Tongue (tissue), 2 donors: Measurements from ENCODE around the gene STRBP. TPM values are rescaled to one million over a fixed set of nuclear protein-coding genes. Genes with fewer than 3 reads are reported as not detected.
"Not testable (repeated sequence)": the region's sequence is repeated elsewhere in the genome, so short reads cannot be mapped to it uniquely, and the experiment has no call there.

ENCODE experiments used
- DNase-seq: peaks from one replicate; pipeline ENCODE4 v3.0.0-alpha.2; 2015
- total RNA-seq: library from RNA; depleted of rRNA; stranded (reverse); fragments of >200 nt; gene quantifications from one replicate; pipeline ENCODE4 v1.2.3, GENCODE V29; 2014

The STRBP gene
- total RNA-seq, 1 donor from 2014 or later: 26.3 TPM

DNA sequence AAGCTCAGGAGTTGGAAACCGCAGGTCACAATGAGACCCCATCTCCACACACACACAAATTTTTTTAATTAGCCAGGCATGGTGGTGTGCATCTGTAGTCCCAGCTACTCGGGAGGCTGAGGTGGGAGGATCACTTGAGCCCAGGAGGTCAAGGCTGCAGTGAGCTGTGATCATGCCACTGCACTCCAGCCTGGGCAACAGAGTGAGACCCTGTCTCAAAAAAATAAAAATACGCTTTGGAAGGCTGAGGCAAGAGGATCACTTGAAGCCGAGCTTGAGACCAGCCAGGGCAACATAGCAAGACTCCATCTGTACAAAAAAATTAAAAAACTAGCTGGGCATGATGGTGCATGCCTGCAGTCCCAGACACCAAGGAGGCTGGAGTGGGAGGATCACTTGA, 19.2 kb downstream of the STRBP start:
- DNase-seq: not testable (repeated sequence)

DNA sequence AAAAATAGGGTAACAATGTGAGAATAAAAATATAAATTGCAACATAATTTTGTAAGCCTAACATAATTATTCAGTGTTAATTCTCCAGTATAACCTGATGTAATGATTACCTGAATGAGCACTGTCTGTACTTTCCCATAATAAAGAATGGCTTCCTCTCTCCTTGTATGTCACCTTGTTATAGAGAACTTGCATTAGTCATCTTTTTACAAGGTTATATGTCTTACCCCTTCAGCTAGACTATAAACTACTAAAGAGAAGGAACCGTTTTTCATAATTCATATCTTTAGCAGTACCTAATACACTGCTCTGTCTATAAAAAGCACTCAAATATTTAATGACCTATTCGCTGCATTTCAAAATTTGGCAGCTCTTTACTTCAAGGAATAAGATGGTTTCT, 19.8 kb downstream of the STRBP start:
- no peak for DNase-seq

DNA sequence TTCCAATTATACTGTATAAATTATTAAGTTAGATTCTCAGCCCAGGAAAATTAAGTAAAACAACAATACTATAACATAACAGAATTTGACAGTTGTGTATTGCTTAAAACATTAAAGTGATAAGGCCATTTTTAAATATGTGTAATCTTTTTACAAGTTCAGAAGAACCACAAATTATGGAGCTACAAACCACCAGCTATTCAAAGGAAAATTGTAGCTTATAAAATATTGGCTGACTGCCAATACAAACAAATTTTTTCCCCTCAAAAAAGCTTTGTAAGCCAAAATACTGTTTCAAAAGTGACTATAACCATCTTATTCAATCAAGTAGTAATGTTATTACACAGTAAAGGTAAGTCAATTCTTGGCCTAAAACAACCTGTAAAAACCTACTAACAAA, 21.9 kb downstream of the STRBP start:
- DNase-seq: no peak

DNA sequence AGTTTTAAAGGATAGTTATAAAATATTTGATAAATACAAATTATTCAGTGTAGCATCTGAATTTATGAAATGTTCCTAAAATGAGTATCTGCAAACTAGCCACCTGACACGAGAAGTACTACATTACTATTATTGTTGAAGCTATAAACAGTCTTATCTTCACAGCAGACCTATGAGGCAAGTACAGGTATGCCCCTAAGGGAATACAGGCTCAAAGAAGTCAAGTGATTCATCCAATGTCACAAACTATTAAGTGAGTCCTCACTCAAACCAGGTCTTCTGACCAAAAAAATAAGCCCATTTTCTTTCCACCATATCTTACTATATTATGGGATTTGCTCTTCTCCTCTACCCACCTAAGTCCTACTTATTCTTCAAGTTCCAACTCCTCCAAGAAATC, 28.7 kb downstream of the STRBP start:
- no peak for DNase-seq

DNA sequence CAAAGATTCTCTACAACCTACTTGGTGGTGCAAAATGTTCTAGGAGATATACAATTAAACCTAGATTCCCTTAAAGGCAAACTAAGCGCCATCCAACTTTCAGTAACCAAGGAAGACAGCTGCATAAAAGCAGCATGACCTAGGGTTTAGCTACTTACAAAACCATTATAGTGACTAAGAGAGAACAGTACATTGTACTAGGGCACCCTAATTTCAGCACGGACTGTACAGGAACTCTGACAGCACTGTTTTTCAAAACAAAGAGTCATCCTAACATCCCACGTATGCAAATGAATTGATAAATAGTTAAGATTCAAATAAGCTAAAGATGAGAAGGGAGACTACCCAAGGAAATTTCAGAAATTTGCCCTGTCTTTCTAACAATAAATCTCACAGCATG, 30.0 kb downstream of the STRBP start:
- no peak for DNase-seq

DNA sequence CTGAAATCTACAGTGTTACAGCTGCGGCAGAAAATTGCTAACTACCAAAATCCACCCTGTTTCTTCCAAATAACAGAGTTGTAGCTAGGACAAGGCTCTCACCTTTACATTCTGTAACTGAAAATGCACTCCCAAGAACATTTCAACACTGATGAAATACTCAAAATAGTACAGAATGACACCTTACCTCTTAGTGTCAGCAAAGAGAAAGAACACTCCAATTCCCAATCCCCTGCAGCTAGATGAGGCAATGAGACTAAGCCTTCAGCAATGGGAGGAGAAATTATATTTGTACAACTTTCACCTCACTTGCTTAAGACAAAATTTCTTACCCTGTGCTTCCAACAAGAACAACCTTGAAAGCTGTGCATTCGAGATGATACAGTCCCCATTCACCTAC, 31.2 kb downstream of the STRBP start:
- DNase-seq: no peak

DNA sequence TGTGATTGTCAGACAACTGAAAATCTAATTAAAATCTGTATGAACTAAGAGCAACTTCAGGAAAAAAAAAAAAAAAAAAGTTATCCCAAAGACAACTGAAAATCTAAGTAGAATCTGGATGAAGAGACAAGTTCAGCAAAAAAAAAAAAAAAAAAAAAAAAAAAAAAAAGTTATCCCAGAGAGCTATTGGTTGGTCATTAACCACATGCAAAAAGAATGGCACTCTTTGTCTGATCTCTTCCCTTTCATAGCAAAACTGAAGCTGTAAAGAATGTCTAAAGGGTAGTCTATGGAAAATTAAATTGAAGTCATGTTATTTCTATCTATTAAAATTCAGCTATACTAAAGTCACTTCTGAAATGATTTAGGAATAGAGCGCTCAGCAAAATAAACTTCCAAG, 32.9 kb downstream of the STRBP start:
- DNase-seq: no peak

DNA sequence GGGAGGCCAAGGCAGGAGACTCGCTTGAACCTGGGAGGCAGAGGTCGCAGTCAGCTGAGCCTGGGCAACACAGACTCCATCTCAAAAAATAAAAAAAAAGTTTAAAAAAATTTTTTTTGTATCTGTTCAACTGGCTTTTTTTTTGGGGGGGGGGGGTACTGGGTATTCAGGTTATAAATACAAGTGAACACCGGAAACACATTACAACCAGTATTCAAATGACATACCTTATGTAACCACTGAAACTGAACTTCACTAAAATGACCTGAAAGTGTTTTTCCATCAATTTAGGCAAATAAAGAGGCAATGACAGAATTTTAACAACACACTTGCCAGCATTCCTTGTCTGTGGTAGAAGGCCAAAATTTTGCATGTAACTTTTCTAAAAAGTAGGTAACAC, 33.5 kb downstream of the STRBP start:
- no peak for DNase-seq

DNA sequence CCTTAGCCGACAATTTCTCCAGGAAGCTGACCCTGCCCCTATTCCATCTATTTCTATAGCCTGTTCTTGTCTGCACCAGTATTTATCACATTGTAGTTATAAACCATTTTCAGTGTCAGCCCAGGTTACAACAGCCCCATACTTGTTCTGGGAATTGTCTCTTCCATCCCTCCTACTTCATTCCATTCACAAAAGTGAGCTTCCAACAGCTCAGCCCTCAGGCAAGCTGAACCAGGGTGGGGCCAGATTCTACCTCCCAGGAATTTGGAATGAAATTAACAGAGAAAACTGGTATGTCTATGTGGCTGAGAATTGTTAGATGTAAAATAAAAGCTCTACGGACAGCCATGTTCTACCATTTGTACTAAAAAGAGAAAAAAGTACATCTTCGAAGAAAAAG, 36.1 kb downstream of the STRBP start:
- no peak for DNase-seq

DNA sequence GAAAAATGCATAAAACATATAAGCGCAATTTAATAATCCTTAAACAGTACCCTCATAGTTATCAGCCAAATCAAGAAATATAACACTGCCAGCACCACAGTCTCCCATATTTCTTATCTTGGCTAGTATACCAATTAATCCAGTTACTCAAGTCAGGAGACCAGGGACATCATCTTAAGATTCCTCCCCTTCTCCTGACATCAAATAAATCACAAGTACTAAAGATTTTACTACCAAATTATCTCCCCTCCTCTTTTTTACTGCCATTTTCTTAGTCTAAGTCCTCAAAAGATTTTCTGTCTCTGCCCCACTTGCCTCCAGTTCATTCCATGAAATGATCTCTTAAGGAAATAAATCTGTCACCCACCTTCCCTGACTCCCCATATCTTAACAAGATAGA, 37.0 kb downstream of the STRBP start:
- DNase-seq: no peak

DNA sequence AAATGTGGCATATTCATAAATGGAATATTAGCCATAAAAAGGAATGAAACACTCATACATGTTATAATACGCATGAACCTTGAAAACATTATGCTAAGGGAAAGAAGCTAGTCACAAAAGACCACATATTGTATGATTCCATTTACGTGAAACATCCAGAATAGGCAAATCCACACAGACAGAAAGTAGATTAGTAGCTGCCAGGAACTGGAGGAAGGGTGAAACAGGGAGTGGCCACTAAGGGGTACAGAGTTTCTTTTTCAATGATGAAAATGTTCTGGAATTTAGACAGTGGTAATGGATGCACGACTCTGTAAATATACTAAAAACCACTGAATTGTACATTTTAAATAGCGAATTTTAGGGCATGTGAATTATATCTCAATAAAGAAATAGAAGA, 39.4 kb downstream of the STRBP start:
- no peak for DNase-seq

DNA sequence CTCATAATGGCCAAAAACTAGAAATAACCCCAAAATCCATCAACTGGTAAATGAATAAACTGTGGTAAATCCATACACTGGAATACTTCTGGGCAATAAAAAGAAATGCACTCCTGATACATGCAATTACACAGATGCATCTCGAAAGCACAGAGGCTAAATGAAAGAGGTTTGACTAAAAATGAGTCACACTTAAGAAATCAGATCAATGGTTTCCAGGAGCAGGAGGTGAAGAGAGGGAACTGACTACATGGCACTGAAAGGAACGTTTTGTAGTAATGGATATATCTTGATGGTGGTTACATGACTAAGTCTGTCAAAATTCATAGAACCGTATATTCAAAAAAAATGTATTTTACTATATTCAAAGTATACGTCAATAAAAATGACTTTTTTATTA, 42.4 kb downstream of the STRBP start:
- no peak for DNase-seq

DNA sequence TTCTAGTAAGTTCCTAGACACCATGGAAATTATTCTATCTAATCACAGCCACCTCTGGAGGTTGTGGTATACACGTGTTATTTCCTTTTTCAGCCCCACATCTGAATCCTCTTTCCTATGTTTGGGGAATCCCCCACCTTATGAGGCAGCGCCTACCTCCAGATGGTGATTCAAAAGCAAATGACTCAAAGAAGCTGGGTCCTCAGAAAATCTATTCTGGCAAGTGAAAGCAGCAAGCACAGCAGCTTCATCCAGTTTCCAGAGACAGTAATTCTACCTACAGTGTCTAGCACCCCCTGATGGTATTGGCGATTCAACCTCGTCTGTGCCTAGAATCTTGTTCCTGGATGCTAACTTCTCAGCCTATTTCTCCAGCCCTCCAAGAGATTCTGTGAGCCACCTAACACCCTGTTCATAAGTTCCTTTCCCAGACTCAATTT, 43.0 kb downstream of the STRBP start:
- peak; percentile 23 for DNase-seq

DNA sequence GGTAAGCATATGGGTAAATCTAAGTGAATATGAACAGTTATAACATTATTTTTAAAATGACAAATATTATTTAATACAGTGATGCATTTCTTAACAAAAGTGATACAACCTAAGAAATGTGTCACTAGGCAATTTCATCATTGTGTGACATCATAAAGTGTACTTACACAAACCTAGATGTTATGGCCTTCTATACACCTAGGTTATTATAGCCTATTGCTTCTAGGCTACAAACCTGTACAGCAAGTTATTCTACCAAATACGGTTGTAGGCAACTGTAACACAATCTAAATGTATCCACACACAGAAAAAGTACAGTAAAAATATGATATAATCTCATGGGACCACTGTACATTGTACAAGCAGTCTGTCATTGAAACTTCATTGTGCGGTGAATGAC, 48.3 kb downstream of the STRBP start:
- DNase-seq: no peak

DNA sequence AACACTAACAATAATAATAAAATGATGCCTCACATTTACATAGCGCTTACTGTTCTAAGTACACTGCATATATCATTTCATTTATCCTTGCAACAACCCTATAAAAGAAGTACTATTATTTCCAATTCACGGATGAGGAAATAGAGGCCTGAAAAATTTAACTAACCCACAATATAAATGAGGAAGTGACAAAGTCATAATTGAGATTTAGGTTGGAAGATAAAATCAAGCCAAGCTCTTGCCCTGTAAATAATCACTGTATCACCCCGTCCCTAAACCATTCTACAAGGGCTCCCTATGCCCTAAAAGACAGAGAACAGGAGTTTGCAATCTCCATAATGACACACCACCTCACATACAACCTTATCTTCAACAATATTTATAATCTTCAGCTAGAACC, 49.6 kb downstream of the STRBP start:
- DNase-seq: no peak

DNA sequence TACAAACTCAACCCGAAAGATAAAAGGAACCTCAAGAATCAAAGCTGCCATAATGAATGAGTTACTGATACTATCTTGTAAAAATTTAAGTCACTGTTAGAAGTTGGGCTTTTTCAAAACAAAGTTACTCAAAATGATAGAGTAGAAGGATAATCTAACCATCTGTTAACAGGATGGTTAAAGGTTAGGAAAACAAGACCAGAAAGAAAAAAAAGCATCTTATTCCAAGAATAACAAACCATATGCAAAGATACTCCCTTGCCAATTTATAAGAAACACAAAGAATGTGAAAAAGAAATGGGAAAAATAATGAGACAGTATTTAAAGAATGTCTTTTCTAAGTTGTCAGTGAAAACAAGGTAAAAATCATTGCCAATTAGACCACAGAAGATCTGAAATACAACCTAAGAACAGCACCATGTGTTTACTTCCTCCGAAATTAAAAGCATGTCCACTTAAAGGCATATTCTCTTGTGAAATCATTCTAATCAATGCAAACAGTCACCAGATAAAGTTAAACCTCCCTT, 51.2 kb downstream of the STRBP start:
- no peak for DNase-seq

DNA sequence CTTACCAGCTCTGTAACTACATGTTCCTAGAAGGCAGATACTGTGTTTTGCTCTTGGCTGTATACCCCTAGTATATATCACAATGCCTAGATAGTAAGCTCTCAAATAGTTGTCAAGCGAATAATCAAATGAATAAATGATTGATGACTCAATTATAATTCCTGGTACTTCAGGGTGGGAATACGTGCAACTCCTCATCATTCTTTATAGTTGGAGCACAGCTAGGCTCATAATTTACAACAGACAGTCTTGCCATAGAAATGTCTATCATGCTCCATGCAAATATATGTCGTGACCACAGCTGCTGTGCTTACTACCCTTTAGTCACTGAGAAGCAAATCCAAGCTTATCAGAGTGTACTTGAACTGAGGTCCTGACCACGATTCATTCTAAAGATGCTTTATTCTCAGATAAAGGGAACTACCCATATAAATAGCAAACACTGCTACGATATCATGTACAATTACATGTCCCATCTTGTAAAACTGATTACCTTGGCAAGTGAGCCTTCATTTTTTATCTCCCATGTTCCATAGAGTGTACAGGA, 52.1 kb downstream of the STRBP start:
- no peak for DNase-seq

DNA sequence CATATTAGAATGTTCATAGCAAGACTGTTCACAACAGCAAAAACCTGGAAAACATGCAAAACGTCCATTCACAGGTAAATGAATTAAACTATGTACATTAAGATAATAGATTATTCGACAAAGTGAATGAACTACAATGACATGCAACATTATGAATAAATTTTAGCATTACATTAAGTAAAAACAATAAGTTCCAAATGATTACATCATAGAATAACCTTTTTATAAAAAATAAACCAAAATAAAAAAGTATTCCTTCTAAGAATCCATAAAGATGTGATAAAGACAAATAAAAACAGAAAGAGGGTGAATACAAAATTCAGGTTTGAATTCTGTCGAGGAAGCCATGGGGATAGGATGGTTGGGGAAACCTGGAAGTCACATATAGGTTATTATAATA, 57.3 kb downstream of the STRBP start:
- no peak for DNase-seq

DNA sequence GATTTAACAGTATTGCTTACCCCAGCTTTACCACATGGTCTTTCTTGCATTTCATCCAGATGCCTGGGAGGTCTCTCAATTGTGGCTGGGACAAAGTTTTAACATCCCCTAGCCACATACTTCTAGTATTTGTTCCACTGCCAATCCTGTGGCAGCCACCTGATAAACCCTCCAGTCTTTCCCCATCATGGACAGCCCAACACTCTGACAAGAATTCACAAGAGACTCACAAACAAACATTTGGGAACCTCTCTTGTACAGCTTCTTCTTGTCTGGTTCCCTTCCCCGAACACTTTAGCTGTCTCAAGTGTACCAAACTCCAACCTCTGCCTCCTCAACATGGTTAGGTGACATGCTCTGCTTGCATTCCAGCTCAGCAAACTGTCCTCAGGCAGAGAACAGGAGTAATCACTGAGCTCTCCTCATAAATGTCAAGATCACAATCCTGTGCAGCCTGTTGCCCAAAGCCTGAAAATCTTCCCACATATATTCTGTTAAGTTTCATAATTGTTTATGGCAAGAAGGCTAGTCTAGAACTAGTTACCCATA, 59.7 kb downstream of the STRBP start:
- DNase-seq: no peak

DNA sequence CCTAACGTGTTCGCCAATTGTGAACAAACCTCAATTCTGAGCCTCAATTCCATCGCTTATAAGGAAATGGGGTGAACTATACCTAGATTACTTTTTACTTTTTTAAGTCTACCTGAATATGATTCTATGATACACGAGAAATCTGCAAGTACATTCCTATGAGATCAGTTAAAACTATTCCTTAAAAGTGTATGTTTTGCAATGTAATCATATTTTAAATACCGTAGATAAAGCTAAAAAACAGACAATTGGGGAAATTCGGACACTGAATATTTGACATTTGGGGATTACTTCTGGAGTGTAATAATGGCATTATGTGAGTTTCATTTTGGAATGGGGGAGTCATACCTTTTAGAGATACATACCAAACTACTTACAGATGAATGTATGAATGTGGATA, 62.3 kb downstream of the STRBP start:
- DNase-seq: no peak

DNA sequence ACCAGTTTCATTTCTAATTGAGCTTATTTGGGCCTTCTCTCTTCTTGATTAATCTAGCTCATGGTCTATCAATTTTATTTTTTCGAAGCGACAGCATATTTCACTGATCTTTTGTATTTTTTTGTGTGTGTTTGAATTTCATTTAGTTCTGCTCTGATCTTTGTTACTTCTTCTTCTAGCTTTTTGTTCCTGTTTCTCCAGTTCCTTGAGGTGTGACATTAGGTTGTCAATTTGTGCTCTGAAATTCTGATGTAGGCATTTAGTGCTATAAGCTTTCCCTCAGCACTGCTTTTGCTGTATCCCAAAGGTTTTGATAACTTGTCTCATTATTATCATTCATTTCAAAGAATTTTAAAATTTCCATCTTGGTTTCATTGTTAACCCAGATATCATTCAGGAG, 67.3 kb downstream of the STRBP start:
- no peak for DNase-seq

DNA sequence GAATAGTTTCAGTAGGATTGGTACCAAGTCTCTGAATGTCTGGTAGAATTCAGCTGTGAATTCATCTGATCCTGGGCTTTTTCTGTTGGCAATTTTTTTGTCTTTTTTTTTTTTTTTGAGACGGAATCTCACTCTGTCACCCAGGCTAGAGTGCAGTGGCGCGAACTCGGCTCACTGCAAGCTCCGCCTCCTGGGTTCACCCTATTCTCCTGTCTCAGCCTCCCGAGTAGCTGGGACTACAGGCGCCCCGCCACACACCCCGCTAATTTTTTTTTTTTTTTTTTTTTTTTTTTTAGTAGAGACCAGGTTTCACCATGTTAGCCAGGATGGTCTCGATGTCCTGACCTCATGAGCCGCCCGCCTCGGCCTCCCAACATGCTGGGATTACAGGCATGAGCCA, 67.9 kb downstream of the STRBP start:
- not testable (repeated sequence) for DNase-seq

DNA sequence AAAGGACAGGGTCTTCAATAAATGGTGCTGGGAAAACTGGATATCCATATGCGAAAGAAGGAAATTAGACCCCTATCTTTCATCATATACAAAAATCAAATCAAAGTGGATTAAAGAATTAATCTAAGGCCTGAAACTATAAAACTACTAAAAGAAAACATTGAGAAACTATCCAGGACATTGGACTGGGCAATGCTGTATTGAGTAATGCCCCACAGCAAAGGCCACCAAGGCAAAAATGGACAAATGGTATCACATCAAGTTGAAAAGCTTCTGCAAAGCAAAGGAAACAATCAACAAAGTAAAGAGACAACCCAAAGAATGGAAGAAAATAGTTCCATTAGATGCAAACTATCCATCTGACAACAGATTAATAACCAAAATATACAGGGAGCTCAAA, 72.3 kb downstream of the STRBP start:
- DNase-seq: no peak

DNA sequence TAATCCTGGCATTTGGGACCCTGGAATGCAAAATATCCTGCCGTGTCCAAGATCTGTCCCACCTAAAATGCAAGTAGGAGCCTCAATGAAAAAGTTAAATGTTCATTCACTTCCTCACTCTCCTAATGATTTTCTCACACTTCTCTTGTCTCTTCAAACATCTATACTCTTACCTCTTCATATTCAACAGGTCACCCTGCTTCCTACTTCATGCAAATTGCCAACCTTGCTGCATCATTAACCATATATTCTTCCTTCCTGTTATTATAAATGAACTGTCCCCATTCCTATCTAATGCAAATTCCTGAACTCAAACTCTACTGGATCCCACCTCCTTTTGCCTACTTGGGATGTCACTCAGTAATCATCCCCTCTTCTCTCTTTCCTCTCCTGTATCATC, 74.4 kb downstream of the STRBP start:
- DNase-seq: no peak

DNA sequence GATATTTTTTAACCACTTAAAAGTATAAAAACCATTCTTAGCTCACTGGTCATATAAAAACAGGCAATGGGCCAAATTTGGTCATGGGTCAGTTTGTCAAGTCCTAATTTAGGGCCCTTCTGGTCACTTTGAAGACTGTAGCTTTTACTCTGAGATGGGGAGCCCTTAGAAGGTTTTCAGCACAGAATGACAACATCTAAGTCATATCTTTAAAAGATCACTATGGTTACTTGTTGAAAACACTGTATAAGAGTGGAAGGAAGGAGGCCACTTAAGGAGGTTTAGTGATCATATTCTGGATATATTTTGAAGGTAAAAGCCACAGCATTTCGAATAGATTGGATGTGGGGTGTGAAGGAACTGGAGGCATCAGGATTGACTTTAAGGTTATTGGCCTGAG, 76.7 kb downstream of the STRBP start:
- no peak for DNase-seq
